ENCODE data around the gene ZNF428.

The ZNF428 gene

GRCh38 chr19:43563816-43564457 lies 55.5 kb downstream of the ZNF428 start:
- FAIRE-seq (no peak), DNase-seq (ENCODE audit: low spot score) (no peak)

GRCh38 chr19:43562698-43563241 lies 56.7 kb downstream of the ZNF428 start:
- no peak for FAIRE-seq
- DNase-seq (ENCODE audit: low spot score) = peak; percentile 78

- no peak for DNase-seq (ENCODE audit: low spot score)
- FAIRE-seq = no peak
Observed at GRCh38 chr19:43562226-43562697, 57.2 kb downstream of the ZNF428 start.

- no peak for DNase-seq (ENCODE audit: low spot score)
- no peak for FAIRE-seq
Observed at GRCh38 chr19:43561139-43561970, 58.1 kb downstream of the ZNF428 start.

GRCh38 chr19:43560687-43561086 lies 58.7 kb downstream of the ZNF428 start:
- DNase-seq (ENCODE audit: low spot score) (peak; percentile 33), FAIRE-seq (no peak)

Measured in urothelium cell line (cell line).